Stimulated activated naive B cell treated with anti-CD40 and anti-IgM and Interleukin-4, amounts not matched to agents 10 μg/mL and 1 μg/mL and 100 μg/mL, for 72 hours (primary cell): ENCODE results near the gene FOXL2NB.

Experiments used
- ATAC-seq, 2 donors: fragments of 150-1000 bp; cut with Tn5 transposase; replicated peaks; 2 replicates each; pipeline ENCODE4 v1.10.0; 2021; ENCODE audit warnings: moderate library complexity in 1 of 2
- DNase-seq: peaks from one replicate; pipeline ENCODE4 v3.0.0; 2021
- H3K27ac Mint-ChIP-seq: one replicate; pipeline ENCODE4 v1.8.0; 2022; ENCODE audit warnings: mild to moderate bottlenecking, mixed read lengths
- H3K27me3 Mint-ChIP-seq, 2 donors: one replicate each; pipeline ENCODE4 v1.8.0; 2022; ENCODE audit warnings: mixed read lengths in 2 of 2
- H3K36me3 Mint-ChIP-seq, 2 donors: one replicate each; pipeline ENCODE4 v1.8.0; 2022; ENCODE audit warnings: mixed read lengths in 2 of 2, mild to moderate bottlenecking in 1 of 2
- H3K4me1 Mint-ChIP-seq, 2 donors: one replicate each; pipeline ENCODE4 v1.8.0; 2022; ENCODE audit warnings: mixed read lengths in 2 of 2, mild to moderate bottlenecking in 1 of 2
- H3K4me3 Mint-ChIP-seq, 2 donors: one replicate each; pipeline ENCODE4 v1.8.0; 2022; ENCODE audit warnings: mild to moderate bottlenecking in 2 of 2, mixed read lengths in 2 of 2, moderate library complexity in 1 of 2
- H3K9me3 Mint-ChIP-seq, 2 donors: one replicate each; pipeline ENCODE4 v1.8.0; 2022; ENCODE audit warnings: mixed read lengths in 2 of 2, mild to moderate bottlenecking in 1 of 2

The FOXL2NB gene

GRCh38 chr3:138946663-138947494, at the start of gene FOXL2NB, which contains the start of gene FOXL2:
Gene FOXL2NB, plus strand, starts transcription at chr3:138947217. Its CDS starts 148 bp downstream, at chr3:138947365.
Gene FOXL2, minus strand, starts transcription at chr3:138947137. Its CDS starts 415 bp downstream, at chr3:138946722.
- Mint-ChIP-seq H3K36me3 (peaks cover 4 to 6% of the 10 kb centered on the region in 2 donors), H3K4me1 (peaks cover 35 to 75% of the 10 kb centered on the region in 2 donors), H3K9me3 (no peaks in the 10 kb centered on the region), H3K4me3 (peak within 1 kb of the TSS; percentile 84 to 89), H3K27me3 (peaks cover 76 to 96% of the 10 kb centered on the region in 2 donors), H3K27ac (peak within 1 kb of the TSS; percentile 81)
- no peak for DNase-seq
- peak; percentile 30 to 50 for ATAC-seq

- Mint-ChIP-seq H3K4me3 (no peak overlapping the region), H3K4me1 (no peaks in the 10 kb centered on the region), H3K36me3 (no peaks in the 10 kb centered on the region), H3K9me3 (no peaks in the 10 kb centered on the region), H3K27me3 (peaks cover 0 to 8% of the 10 kb centered on the region in 2 donors), H3K27ac (no peak overlapping the region)
- no peak for ATAC-seq
- no peak for DNase-seq
Measured at GRCh38 chr3:138898301-138898700, 48.7 kb upstream of the FOXL2NB start.

- Mint-ChIP-seq H3K27ac (no peak overlapping the region), H3K4me3 (no peak overlapping the region), H3K27me3 (peaks cover 0 to 8% of the 10 kb centered on the region in 2 donors), H3K9me3 (no peaks in the 10 kb centered on the region), H3K4me1 (no peaks in the 10 kb centered on the region), H3K36me3 (no peaks in the 10 kb centered on the region)
- DNase-seq (no peak), ATAC-seq (no peak)
Measured at GRCh38 chr3:138898708-138899107, 48.3 kb upstream of the FOXL2NB start.

GRCh38 chr3:138899351-138899991, 47.5 kb upstream of the FOXL2NB start:
- no peaks in the 10 kb centered on the region for H3K9me3 Mint-ChIP-seq
- H3K4me3 Mint-ChIP-seq: no peak overlapping the region
- no peak for DNase-seq
- no peaks in the 10 kb centered on the region for H3K4me1 Mint-ChIP-seq
- no peak overlapping the region for H3K27ac Mint-ChIP-seq
- no peak for ATAC-seq
- peaks cover 0 to 8% of the 10 kb centered on the region in 2 donors for H3K27me3 Mint-ChIP-seq
- H3K36me3 Mint-ChIP-seq: no peaks in the 10 kb centered on the region

GRCh38 chr3:138901567-138901966, 45.5 kb upstream of the FOXL2NB start:
- no peaks in the 10 kb centered on the region for H3K4me1 Mint-ChIP-seq
- H3K4me3 Mint-ChIP-seq: no peak overlapping the region
- DNase-seq: no peak
- peaks cover 0 to 8% of the 10 kb centered on the region in 2 donors for H3K27me3 Mint-ChIP-seq
- H3K27ac Mint-ChIP-seq: no peak overlapping the region
- no peaks in the 10 kb centered on the region for H3K9me3 Mint-ChIP-seq
- no peaks in the 10 kb centered on the region for H3K36me3 Mint-ChIP-seq
- no peak for ATAC-seq

GRCh38 chr3:138902171-138902570, 44.8 kb upstream of the FOXL2NB start:
- H3K4me3 Mint-ChIP-seq: no peak overlapping the region
- H3K27me3 Mint-ChIP-seq: peaks cover 0 to 8% of the 10 kb centered on the region in 2 donors
- H3K4me1 Mint-ChIP-seq: no peaks in the 10 kb centered on the region
- no peaks in the 10 kb centered on the region for H3K36me3 Mint-ChIP-seq
- H3K9me3 Mint-ChIP-seq: no peaks in the 10 kb centered on the region
- no peak overlapping the region for H3K27ac Mint-ChIP-seq
- DNase-seq (no peak), ATAC-seq (no peak)

GRCh38 chr3:138907539-138907938, 39.5 kb upstream of the FOXL2NB start:
- Mint-ChIP-seq H3K36me3 (no peaks in the 10 kb centered on the region), H3K4me1 (no peaks in the 10 kb centered on the region), H3K27me3 (no peaks in the 10 kb centered on the region), H3K27ac (no peak overlapping the region), H3K9me3 (no peaks in the 10 kb centered on the region), H3K4me3 (no peak overlapping the region)
- no peak for ATAC-seq
- DNase-seq: no peak

GRCh38 chr3:138908846-138909245, 38.2 kb upstream of the FOXL2NB start:
- no peak for ATAC-seq
- Mint-ChIP-seq H3K9me3 (no peaks in the 10 kb centered on the region), H3K27me3 (no peaks in the 10 kb centered on the region)

GRCh38 chr3:138909904-138910303, 37.1 kb upstream of the FOXL2NB start:
- ATAC-seq: no peak
- peaks cover 0 to 2% of the 10 kb centered on the region in 2 donors for H3K27me3 Mint-ChIP-seq
- H3K27ac Mint-ChIP-seq: no peak overlapping the region
- no peaks in the 10 kb centered on the region for H3K36me3 Mint-ChIP-seq
- H3K4me1 Mint-ChIP-seq: peaks cover under 1 to 3% of the 10 kb centered on the region in 2 donors
- H3K9me3 Mint-ChIP-seq: no peaks in the 10 kb centered on the region
- no peak for DNase-seq
- H3K4me3 Mint-ChIP-seq: no peak overlapping the region

More at GRCh38 chr3:138908846-138909245, 38.2 kb upstream of the FOXL2NB start:
- H3K36me3 Mint-ChIP-seq: no peaks in the 10 kb centered on the region
- H3K4me1 Mint-ChIP-seq: no peaks in the 10 kb centered on the region
- H3K4me3 Mint-ChIP-seq: no peak overlapping the region
- H3K27ac Mint-ChIP-seq: peak overlapping the region; percentile 47
- no peak for DNase-seq

- no peak overlapping the region for H3K27ac Mint-ChIP-seq
- H3K9me3 Mint-ChIP-seq: no peaks in the 10 kb centered on the region
- ATAC-seq (no peak), DNase-seq (no peak)
- H3K36me3 Mint-ChIP-seq: no peaks in the 10 kb centered on the region
- H3K4me3 Mint-ChIP-seq: no peak overlapping the region
- H3K27me3 Mint-ChIP-seq: peaks cover 0 to 5% of the 10 kb centered on the region in 2 donors
- H3K4me1 Mint-ChIP-seq: peaks cover 4 to 16% of the 10 kb centered on the region in 2 donors
Measured at GRCh38 chr3:138911621-138912020, 35.4 kb upstream of the FOXL2NB start.

GRCh38 chr3:138912237-138912636, 34.8 kb upstream of the FOXL2NB start:
- ATAC-seq: no peak
- DNase-seq: no peak

GRCh38 chr3:138913766-138914165, 33.3 kb upstream of the FOXL2NB start:
- no peak for DNase-seq
- Mint-ChIP-seq H3K27ac (no peak overlapping the region), H3K4me3 (no peak overlapping the region)

More at GRCh38 chr3:138912237-138912636, 34.8 kb upstream of the FOXL2NB start:
- Mint-ChIP-seq H3K4me3 (no peak overlapping the region), H3K27me3 (peaks cover 0 to 5% of the 10 kb centered on the region in 2 donors), H3K9me3 (no peaks in the 10 kb centered on the region), H3K36me3 (no peaks in the 10 kb centered on the region), H3K4me1 (peaks cover 5 to 16% of the 10 kb centered on the region in 2 donors), H3K27ac (no peak overlapping the region)

GRCh38 chr3:138914870-138915502, 32.0 kb upstream of the FOXL2NB start:
- ATAC-seq (peak; percentile 10 to 17), DNase-seq (no peak)
- Mint-ChIP-seq H3K9me3 (no peaks in the 10 kb centered on the region), H3K4me1 (peaks cover 5 to 16% of the 10 kb centered on the region in 2 donors), H3K27me3 (peaks cover 15 to 16% of the 10 kb centered on the region in 2 donors), H3K36me3 (no peaks in the 10 kb centered on the region), H3K4me3 (peak overlapping the region; percentile 88 to 94), H3K27ac (peak overlapping the region; percentile 60)

More at GRCh38 chr3:138913766-138914165, 33.3 kb upstream of the FOXL2NB start:
- Mint-ChIP-seq H3K4me1 (peaks cover 5 to 16% of the 10 kb centered on the region in 2 donors), H3K9me3 (no peaks in the 10 kb centered on the region), H3K27me3 (peaks cover 6 to 9% of the 10 kb centered on the region in 2 donors), H3K36me3 (no peaks in the 10 kb centered on the region)
- ATAC-seq: no peak
